ENCODE results near the gene TUBA3D. TPM values are rescaled to one million over a fixed set of nuclear protein-coding genes. Genes with fewer than 3 reads are reported as not detected.

The TUBA3D gene
- total and polyA plus RNA-seq, 2 of the 13 experiments (the other 11 are each of a cell fraction or from before 2014, with no cell fraction given), result not detected

- peak in 1 of 2 experiments; percentile 66; a peak in 1 of 4 replicates for TF ChIP-seq KLF16 (CRISPR knock-in tag; IDR thresholded peaks at IDR 0.05)
- TF ChIP-seq THAP9 (CRISPR knock-in tag; IDR thresholded peaks at IDR 0.05; ENCODE audit: borderline replicate concordance), result peak; percentile 88; the same call in 1 of the 2 replicates
- peak; percentile 100 for TF ChIP-seq ZNF205 (CRISPR knock-in tag; IDR thresholded peaks at IDR 0.05)
- TF ChIP-seq SOX5 (CRISPR knock-in tag; IDR thresholded peaks at IDR 0.05; ENCODE audit: borderline replicate concordance), result peak; percentile 59; the same call in 1 of the 2 replicates
- peak; percentile 91 for TF ChIP-seq DR1 (CRISPR knock-in tag; IDR thresholded peaks at IDR 0.05)
- TF ChIP-seq MAF1 (CRISPR knock-in tag; IDR thresholded peaks at IDR 0.05; ENCODE audit: borderline replicate concordance), result no peak; the same call in 1 of the 2 replicates
- TF ChIP-seq TOPORS (CRISPR knock-in tag; IDR thresholded peaks at IDR 0.05), result peak; percentile 59
- 0 out of 2 replicates have a peak, but pooled peaks have one; percentile 51 for TF ChIP-seq RFXANK (CRISPR knock-in tag; IDR thresholded peaks at IDR 0.05)
- peak; percentile 17; the same call in 1 of the 2 replicates for TF ChIP-seq RERE (CRISPR knock-in tag; IDR thresholded peaks at IDR 0.05; ENCODE audit: low read depth)
- 0 out of 2 replicates have a peak, but pooled peaks have one; percentile 38 for TF ChIP-seq ZNF333 (CRISPR knock-in tag; IDR thresholded peaks at IDR 0.05; ENCODE audit: borderline replicate concordance)
- peak; percentile 96 for TF ChIP-seq ATF1 (CRISPR knock-in tag; IDR thresholded peaks at IDR 0.05)
- TF ChIP-seq ZNF878 (CRISPR knock-in tag; IDR thresholded peaks at IDR 0.05), result peak; percentile 81; the same call in 1 of the 2 replicates
- peak; percentile 15; the same call in 1 of the 2 replicates for TF ChIP-seq ZNF142 (CRISPR knock-in tag; IDR thresholded peaks at IDR 0.05)
- TF ChIP-seq TAF1 (CRISPR knock-in tag; IDR thresholded peaks at IDR 0.05), result peak; percentile 78; the same call in 1 of the 2 replicates
- no peak for TF ChIP-seq ZNF468 (CRISPR knock-in tag; IDR thresholded peaks at IDR 0.05)
Observed at GRCh38 chr2:131492418-131493198, 16.7 kb downstream of the TUBA3D start (continued).

Measured in HepG2 (cell line).